Measurements from ENCODE around the gene TBXT. TPM values are rescaled to one million over a fixed set of nuclear protein-coding genes. Genes with fewer than 3 reads are reported as not detected.

Gene TBXT
- not detected in 2 replicates for total RNA-seq

GRCh38 chr6:166167801-166168615, at the start of gene TBXT:
Gene TBXT, minus strand, starts transcription at chr6:166167851. Its CDS starts 260 bp downstream, at chr6:166167591.

Other genes with a start within 250 kb of the TBXT start
- gene PRR18, start 140.5 kb upstream of the TBXT start, total RNA-seq: 0.14 TPM in 1 of 2 replicates, not detected in the other
- gene SFT2D1, start 174.7 kb upstream of the TBXT start, total RNA-seq: 47.4 and 49.7 TPM in 2 replicates
- gene MPC1, start 215.1 kb upstream of the TBXT start, total RNA-seq: 27.5 and 32.1 TPM in 2 replicates

All from airway epithelial cell (primary cell).